ENCODE data around the gene MED6. TPM values are rescaled to one million over a fixed set of nuclear protein-coding genes. Genes with fewer than 3 reads are reported as not detected.

The MED6 gene
- total and polyA plus RNA-seq, 12 donors = 6.9 to 49.5 (median 30.9) TPM

GRCh38 chr14:70646705-70647104 is 46.2 kb upstream of the MED6 start:
- no peaks in the 10 kb centered on the region for H3K9me3 ChIP-seq (replicated peaks in 1 of 3)
- DNase-seq = no peak
- WGBS, 4 donors = 69 to 88% (median 79%) methylated on average over 2 of the region's 2 CpGs

DNA sequence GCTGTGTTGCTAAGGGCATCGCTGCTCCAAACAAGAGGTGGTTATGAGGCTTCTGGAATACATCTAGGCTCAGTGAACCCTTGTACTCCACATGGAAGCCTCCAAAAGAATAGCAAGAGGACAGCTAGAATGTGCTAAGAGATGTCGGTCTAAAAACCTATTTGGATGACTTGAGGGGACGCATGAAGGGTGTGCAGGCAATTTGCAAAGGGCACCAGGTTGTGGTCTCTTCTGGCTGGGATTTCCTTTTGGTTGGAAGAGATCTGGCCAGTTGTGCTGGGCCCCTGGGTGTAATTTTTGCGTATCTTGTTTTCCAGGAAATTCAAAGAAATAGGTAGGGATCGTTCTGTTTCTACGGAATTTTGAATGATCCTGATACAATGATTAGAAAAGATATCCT is 45.4 kb upstream of the MED6 start:
- intact Hi-C loops (cut with DNase I) = no loop called here
- Histone ChIP-seq H3K36me3 (replicated peaks in 1 of 2) (no peaks in the 10 kb centered on the region), H3K4me1 (replicated peaks in 1 of 2) (no peaks in the 10 kb centered on the region), H3K27ac (no peak overlapping the region), H3K9me3 (replicated peaks in 1 of 3) (no peaks in the 10 kb centered on the region), H3K27me3 (no peaks in the 10 kb centered on the region), H3K4me3 (no peak overlapping the region)
- DNase-seq = no peak
- WGBS, 4 donors = 85 to 94% (median 90%) methylated on average over 6 of the region's 6 CpGs
- TF ChIP-seq, protein P1, sequence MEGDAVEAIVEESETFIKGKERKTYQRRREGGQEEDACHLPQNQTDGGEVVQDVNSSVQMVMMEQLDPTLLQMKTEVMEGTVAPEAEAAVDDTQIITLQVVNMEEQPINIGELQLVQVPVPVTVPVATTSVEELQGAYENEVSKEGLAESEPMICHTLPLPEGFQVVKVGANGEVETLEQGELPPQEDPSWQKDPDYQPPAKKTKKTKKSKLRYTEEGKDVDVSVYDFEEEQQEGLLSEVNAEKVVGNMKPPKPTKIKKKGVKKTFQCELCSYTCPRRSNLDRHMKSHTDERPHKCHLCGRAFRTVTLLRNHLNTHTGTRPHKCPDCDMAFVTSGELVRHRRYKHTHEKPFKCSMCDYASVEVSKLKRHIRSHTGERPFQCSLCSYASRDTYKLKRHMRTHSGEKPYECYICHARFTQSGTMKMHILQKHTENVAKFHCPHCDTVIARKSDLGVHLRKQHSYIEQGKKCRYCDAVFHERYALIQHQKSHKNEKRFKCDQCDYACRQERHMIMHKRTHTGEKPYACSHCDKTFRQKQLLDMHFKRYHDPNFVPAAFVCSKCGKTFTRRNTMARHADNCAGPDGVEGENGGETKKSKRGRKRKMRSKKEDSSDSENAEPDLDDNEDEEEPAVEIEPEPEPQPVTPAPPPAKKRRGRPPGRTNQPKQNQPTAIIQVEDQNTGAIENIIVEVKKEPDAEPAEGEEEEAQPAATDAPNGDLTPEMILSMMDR (IDR thresholded peaks at IDR 0.05) = no peak
- no peak for TF ChIP-seq POLR2A (IDR thresholded peaks at IDR 0.05)

More at GRCh38 chr14:70646705-70647104, 46.2 kb upstream of the MED6 start:
- TF ChIP-seq, protein P1 (IDR thresholded peaks at IDR 0.05) = no peak
- TF ChIP-seq POLR2A (IDR thresholded peaks at IDR 0.05) = no peak
- Histone ChIP-seq H3K4me3 (no peak overlapping the region), H3K27ac (no peak overlapping the region), H3K4me1 (replicated peaks in 1 of 2) (no peaks in the 10 kb centered on the region), H3K36me3 (replicated peaks in 1 of 2) (no peaks in the 10 kb centered on the region), H3K27me3 (no peaks in the 10 kb centered on the region)
- intact Hi-C loops (cut with DNase I) = no loop called here

DNA sequence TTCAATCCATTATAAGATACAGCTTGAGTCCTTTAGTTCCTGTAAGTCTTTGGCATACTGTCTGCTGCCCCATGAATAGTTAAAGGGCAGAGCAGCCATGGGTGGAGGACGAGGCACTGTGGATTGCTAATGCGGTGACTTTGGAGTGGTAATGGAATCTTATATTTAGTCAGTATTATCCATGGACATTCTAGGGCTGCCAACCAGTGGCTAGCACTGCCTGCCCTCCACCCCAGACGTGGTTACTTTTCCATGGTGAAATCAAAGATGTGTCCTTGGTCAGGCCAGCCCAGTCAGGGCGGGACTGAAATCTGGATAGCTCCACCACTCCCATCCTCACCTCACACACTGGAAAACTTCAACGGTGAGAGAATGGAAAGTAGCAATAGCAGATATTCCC is 43.5 kb upstream of the MED6 start:
- Histone ChIP-seq H3K27ac (no peak overlapping the region), H3K36me3 (replicated peaks in 1 of 2) (no peaks in the 10 kb centered on the region), H3K9me3 (replicated peaks in 1 of 3) (no peaks in the 10 kb centered on the region), H3K27me3 (no peaks in the 10 kb centered on the region), H3K4me1 (replicated peaks in 1 of 2) (no peaks in the 10 kb centered on the region), H3K4me3 (no peak overlapping the region)
- WGBS, 4 donors = 77 to 84% (median 79%) methylated on average over 5 of the region's 5 CpGs
- no peak for TF ChIP-seq POLR2A (IDR thresholded peaks at IDR 0.05)
- TF ChIP-seq, protein P1 (IDR thresholded peaks at IDR 0.05) = no peak
- intact Hi-C loops (cut with DNase I) = no loop called here
- DNase-seq = peak in 1 of 7 donors; percentile 11

GRCh38 chr14:70642303-70643235 is 42.1 kb upstream of the MED6 start:
- peaks cover 5% of the 10 kb centered on the region for H3K27me3 ChIP-seq
- TF ChIP-seq, protein P1 (IDR thresholded peaks at IDR 0.05) = no peak
- TF ChIP-seq POLR2A (IDR thresholded peaks at IDR 0.05) = no peak
- peak overlapping the region in 3 of 4 donors; percentile 24 to 78 (median 69) for H3K4me3 ChIP-seq
- intact Hi-C loops (cut with DNase I) = no loop called here
- no peaks in the 10 kb centered on the region for H3K4me1 ChIP-seq (replicated peaks in 1 of 2)
- DNase-seq = no peak
- 10 to 55% (median 20%) methylated on average over 5 to 51 of the region's 51 CpGs for WGBS, 4 donors
- H3K36me3 ChIP-seq (replicated peaks in 1 of 2) = no peaks in the 10 kb centered on the region
- H3K27ac ChIP-seq = peak overlapping the region in 1 of 5 donors; percentile 29
- no peaks in the 10 kb centered on the region for H3K9me3 ChIP-seq (replicated peaks in 1 of 3)

All from adrenal gland (tissue), 12 donors.